GM21576 (cell line): Measurements from ENCODE around the gene TRIM38.
A peak's percentile ranks its signal among the peaks of the same experiment; 100 is the strongest.
"Not testable (repeated sequence)": the region's sequence is repeated elsewhere in the genome, so short reads cannot be mapped to it uniquely, and the experiment has no call there.

Experiments used
- ATAC-seq: cut with Tn5 transposase; IDR thresholded peaks from one replicate; pipeline ENCODE4 v1.9.1; 2021; ENCODE audit warnings: mild to moderate bottlenecking, moderate library complexity; ENCODE audit not compliant: unreplicated experiment

The TRIM38 gene

GRCh38 chr6:25966711-25967110 lies 4.1 kb downstream of the TRIM38 start:
- no peak for ATAC-seq

GRCh38 chr6:25968769-25969168 lies 6.2 kb downstream of the TRIM38 start:
- ATAC-seq, result no peak

- ATAC-seq, result no peak
Measured at GRCh38 chr6:25971187-25971821, 8.7 kb downstream of the TRIM38 start.

GRCh38 chr6:25972128-25972527 lies 9.5 kb downstream of the TRIM38 start:
- ATAC-seq, result no peak

- no peak for ATAC-seq
Measured at GRCh38 chr6:25972902-25973301, 10.3 kb downstream of the TRIM38 start.

GRCh38 chr6:25973923-25974555 lies 11.4 kb downstream of the TRIM38 start:
- no peak for ATAC-seq

GRCh38 chr6:25975923-25976560 lies 13.4 kb downstream of the TRIM38 start:
- ATAC-seq, result no peak

- ATAC-seq, result no peak
Measured at GRCh38 chr6:25980935-25981334, 18.3 kb downstream of the TRIM38 start.

GRCh38 chr6:25981568-25982263 lies 19.1 kb downstream of the TRIM38 start:
- no peak for ATAC-seq

GRCh38 chr6:25984265-25984664 lies 21.7 kb downstream of the TRIM38 start:
- ATAC-seq, result no peak

- ATAC-seq, result no peak
Measured at GRCh38 chr6:25987845-25988244, 25.2 kb downstream of the TRIM38 start.

GRCh38 chr6:25990172-25990873 lies 27.7 kb downstream of the TRIM38 start:
- ATAC-seq, result no peak

- peak; percentile 43 for ATAC-seq
Measured at GRCh38 chr6:25991785-25992412, 29.3 kb downstream of the TRIM38 start.

- ATAC-seq, result peak; percentile 86
Measured at GRCh38 chr6:25992413-25993340, 30.1 kb downstream of the TRIM38 start.

GRCh38 chr6:25993341-25993684 lies 30.7 kb downstream of the TRIM38 start:
- ATAC-seq, result not testable (repeated sequence)

GRCh38 chr6:25995507-25995906 lies 32.9 kb downstream of the TRIM38 start:
- ATAC-seq, result no peak

GRCh38 chr6:25997921-25998320 lies 35.3 kb downstream of the TRIM38 start:
- ATAC-seq, result no peak

- ATAC-seq, result no peak
Measured at GRCh38 chr6:25998379-25998778, 35.8 kb downstream of the TRIM38 start.

GRCh38 chr6:25999225-25999624 lies 36.6 kb downstream of the TRIM38 start:
- not testable (repeated sequence) for ATAC-seq
